Central memory CD4-positive, alpha-beta T cell (primary cell): ENCODE measurements around the gene BEND7.
"Not testable (repeated sequence)": the region's sequence is repeated elsewhere in the genome, so short reads cannot be mapped to it uniquely, and the experiment has no call there.

Source experiments
- DNase-seq: peaks from one replicate; pipeline ENCODE4 v3.0.0; 2022
- total RNA-seq, 3 experiments: gene quantifications; one replicate each; lab custom pipeline; 2026; lab: John Stamatoyannopoulos, UW

The BEND7 gene
- 0 to 0.04 (median 0) reads per million in 3 experiments for total RNA-seq

- DNase-seq: no peak
Observed at GRCh38 chr10:13528875-13529713, at the start of gene BEND7. Gene BEND7 (minus strand): TSS chr10:13529014. CDS start chr10:13528533, 481 bp downstream.

DNA sequence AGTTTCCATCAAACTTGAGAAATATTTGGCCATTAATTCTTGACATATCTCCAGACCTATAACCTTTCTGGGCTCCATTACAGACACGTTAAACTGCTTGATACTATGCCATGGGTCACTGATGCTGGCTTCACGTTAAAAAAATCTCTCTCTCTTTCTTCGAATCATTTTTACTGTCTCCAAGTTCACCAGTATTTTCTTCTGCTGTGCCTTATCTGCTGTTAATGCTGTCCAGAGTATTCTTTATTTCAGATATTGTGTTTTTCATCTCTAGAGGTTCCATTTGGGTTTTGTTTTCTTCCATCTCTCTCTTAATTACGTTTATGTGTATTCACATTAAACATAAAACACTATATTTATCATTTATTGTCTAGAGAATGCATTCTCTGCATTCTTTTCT lies 45.1 kb upstream of the BEND7 start:
- no peak for DNase-seq

DNA sequence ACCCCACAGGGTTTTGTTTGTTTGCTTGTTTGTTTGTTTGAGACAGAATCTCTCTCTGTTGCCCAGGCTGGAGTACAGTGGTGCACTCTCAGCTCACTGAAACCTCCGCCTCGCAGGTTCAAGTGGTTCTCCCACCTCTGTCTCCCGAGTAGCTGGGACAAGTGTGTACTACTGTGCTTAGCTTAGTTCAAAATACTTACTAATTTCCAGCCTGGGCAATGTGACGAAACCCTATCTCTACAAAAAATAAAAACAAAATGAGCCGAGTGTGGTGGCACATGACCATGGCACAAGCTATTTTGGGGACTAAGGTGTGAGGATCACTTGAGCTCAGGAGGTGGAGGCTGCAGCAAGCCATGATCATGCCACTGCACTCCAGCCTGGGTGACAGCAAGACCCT lies 42.7 kb upstream of the BEND7 start:
- no peak for DNase-seq

DNA sequence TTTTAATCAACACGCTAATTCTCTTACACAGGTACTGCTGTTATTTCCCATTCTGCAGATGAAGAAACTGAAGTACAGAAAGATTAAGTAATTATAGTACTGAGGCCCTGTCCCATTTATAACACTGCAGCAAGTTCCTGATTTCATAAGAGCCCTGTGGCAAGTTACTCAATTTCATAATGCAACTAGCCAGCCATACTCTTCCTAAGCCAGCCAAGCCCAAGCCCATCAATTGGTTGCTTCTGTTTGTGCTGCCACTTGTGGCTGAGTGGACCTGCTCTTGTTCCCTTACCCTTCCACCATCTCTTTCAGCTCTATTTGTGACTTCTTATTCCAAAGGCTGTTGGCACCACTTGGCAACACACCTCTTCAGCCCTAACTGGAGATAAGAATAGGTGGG lies 38.2 kb upstream of the BEND7 start:
- DNase-seq: no peak

DNA sequence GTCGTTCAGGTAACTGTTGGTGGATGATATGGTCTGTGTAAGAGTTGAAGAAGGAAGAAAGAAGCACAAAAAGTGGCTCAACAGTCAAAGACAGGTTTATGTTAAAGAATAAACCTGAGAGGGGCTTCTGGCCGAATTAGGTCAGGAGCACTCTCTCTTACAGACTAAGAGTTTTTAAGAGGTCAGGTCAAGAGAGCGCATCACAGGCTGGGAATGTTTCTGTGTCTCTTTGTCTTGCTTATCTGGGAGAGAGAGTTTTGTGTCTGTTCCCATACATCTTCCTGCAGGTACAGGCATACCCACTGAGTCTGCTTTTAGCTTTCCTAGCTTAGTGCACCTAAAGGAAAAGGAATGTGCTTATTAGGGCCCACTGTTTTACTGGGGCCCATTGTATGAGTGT lies 35.8 kb upstream of the BEND7 start:
- DNase-seq: no peak

DNA sequence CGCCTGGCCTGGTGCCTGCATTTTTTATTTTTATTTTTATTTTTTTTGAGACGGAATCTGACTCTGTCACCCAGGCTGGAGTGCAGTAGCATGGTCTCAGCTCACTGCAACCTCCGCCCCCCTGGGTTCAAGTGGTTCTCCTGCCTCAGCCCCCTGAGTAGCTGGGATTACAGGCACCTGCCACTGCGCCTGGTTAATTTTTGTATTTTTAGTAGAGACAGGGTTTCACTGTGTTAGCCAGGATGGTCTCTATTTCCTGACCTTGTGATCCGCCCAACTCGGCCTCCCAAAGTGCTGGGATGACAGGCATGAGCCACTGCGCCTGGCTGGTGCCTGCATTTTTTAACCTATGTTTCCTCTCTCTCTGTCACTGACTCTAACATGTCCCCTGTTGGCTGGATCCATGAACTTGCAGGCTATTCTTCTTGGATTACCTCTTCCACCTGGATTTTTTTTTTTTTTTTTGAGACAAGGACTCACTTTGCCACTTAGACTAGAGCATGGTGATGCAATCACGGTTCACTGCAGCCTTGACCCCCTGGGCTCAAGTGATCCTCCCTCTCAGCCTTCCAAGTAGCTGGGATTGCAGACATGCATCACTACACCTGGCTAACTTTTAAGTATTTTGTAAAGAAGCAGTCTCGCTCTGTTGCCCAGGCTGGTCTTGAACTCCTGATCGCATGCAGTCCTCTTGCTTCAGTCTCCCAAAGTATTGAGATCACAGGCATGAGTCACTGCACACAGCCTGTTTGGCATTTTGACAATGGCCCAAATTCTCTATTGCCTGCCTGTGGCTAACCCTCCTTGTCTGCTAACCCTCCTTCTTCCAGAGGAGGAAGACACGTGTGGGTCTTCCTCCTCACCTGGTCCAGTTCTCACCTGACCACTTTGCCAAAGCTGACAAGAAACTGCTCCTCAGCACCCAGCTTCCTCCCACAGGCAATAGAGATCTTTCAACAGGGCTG lies 34.9 kb upstream of the BEND7 start:
- no peak for DNase-seq

DNA sequence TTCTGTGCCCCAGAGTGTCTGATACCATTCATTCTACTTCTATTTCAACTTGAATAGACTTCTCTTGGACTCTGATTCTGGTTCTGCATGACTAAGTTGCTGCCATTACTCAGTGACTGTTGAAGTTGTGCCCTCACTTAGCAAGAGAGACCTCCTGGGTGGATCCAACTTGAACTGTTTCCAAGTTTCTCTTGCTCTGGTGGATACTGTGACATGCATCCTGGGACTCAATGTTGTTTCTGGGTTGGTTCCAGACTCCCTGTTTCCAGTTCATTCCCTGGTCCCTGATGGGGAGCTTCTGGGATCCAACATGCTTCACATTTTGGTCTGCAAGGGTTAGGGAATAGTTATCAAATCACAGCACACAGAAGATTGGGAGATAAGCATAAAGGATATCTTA lies 31.8 kb upstream of the BEND7 start:
- DNase-seq: no peak

- DNase-seq: no peak
Observed at GRCh38 chr10:13559124-13559700, 30.4 kb upstream of the BEND7 start.

- DNase-seq: no peak
Observed at GRCh38 chr10:13555884-13556510, 27.2 kb upstream of the BEND7 start.

- DNase-seq: no peak
Observed at GRCh38 chr10:13550802-13551201, 22.0 kb upstream of the BEND7 start.

- DNase-seq: no peak
Observed at GRCh38 chr10:13542533-13542932, 13.7 kb upstream of the BEND7 start.

- not testable (repeated sequence) for DNase-seq
Observed at GRCh38 chr10:13537985-13538384, 9.2 kb upstream of the BEND7 start.

- no peak for DNase-seq
Observed at GRCh38 chr10:13536674-13537366, 8.0 kb upstream of the BEND7 start.

DNA sequence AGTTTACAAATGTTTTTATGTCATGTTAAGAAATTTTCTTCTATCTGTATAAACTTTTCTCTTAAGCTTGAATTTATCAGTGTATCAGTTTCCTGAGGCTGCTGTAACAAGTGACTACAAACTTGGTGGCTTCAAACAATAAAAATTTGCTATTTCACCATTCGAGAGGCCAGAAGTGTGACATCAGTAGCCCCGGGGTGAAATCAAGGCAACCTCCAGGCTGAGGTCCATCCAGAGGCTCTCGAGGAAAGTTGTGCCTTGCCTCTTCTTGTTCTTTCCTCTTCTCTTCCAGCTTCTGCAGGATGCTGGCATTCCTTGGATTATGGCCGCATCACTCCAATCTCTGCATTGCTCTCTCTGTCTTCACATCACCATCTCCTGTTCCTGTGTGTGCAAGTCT lies 6.5 kb upstream of the BEND7 start:
- DNase-seq: no peak

DNA sequence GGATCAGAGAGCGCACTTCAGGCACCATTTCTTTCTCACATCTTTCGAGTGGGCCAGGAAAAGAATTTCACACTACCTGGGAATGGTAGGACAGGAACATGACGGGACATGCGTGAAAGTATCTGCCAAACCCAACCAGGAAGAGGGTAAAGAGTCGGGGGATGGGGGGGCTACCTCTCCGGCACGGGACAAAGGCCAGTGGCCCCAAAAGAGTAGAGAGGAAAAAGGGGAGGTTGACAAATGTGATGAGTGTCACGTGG lies 830 bp upstream of the BEND7 start:
- DNase-seq: no peak

DNA sequence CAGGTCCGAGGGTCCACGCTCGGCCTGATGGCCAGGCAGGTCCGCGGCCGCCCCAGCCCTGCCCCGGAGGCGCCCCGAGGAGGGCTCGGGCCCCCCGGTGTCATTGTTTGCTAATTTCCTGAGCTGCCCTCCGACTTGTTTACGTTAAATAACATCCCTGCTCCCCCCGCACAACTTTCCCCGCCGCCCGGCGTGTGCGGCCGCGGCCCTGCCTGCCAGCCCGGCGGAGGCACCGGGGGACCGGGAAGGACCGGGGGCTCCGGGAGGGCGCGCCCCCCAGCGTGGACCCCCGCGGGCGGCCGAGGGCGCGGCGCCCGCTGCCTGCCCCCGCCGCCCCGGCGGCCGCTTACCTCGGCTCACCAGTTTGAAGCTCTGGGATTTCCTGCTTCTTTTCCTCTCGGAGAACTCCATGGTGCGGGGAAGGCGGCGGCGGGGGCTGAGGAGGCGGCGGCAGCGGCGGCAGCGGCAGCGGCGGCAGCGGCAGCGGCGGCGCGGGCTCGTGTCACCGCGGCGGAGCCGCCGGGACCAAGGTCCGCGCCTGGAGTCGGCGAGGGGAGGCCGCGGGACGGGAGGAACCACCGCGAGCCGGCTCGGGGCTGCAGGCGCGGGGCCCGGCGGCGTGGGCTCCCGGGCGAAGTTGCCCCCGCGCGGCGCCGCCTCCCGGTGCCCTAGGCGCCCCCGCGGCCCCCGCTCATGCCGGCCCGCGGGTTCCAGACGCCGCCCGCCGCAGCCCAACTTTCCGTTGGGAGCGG lies 515 bp downstream of the BEND7 start:
- DNase-seq: no peak

DNA sequence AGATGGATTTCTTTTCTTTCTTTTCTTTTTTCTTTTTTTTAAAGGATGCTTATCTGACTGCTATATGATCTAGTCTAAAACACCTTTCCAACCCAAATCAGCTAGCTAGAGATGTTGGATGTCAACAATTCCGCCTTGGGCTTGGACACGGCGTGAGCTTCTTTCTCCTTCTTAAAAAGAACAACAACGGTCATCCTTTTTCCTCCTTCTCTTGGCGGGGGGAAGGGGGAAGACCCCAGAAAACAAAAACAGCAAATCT lies 1.0 kb downstream of the BEND7 start:
- DNase-seq: no peak

DNA sequence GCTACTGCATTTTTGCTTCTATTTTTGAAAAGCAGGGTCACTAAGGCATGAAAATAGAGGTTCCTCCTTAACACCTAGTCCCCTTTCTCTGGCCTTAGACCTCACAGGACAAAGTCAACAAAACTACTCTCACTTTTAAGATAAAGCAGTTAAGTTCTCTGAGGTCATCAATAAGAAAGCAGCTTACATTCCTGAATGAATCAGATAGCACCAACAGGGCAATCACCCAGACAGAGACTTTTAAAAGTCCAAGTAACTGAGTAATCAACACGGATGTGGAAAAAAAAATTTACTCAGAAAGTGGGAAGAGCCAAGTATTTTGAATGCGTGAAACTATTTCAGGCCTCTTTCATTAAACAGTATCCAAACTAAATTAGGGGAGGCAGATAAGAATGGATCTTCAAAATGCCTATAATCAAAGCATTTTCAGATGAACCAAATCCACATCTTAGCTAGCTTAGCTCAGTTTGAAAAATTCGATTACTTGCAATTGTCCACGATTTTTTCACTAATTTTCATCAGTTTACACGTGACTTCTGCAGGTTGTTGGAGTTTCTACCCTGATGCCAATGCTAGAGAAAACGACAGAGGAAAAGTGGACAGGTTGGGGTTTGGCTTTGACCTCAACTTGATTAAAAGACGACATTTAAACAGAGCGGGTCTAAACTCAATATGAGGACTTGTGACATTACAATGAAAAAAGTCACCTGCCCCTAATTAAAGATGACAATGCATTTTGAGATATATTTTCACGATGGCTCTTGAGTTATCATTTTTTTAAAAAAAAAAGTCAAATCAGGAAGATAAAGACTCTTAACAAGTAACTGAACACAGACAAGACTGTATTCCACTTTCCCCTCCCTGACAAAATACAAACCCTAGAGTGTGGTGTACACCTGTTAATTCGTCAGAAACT lies 1.6 kb downstream of the BEND7 start:
- no peak for DNase-seq

GRCh38 chr10:13525663-13526062 lies 3.2 kb downstream of the BEND7 start:
- DNase-seq: no peak

GRCh38 chr10:13521026-13521425 lies 7.8 kb downstream of the BEND7 start:
- DNase-seq: no peak

DNA sequence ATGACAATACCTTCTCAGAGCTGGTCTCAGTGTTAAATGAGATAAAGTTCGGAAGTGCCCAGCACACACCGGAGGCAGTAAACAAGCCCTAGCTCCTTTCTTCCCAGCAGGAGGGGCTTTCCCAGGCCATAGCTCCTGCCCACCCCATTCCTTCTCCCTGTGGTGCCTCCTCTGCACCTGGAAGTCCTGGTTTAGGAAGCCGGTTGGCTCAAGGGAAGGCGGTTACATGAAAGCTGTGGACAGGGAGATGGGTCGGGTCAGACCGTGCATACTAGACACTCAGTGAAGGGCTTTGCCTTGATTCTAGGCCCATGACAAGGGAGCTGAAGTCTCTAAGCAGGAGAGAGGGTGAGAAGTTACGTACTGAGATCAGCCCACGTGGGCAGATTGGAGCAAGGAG lies 8.6 kb downstream of the BEND7 start:
- no peak for DNase-seq
